ENCODE measurements around the gene RFPL2. TPM values are rescaled to one million over a fixed set of nuclear protein-coding genes. Genes with fewer than 3 reads are reported as not detected.
A peak's percentile ranks its signal among the peaks of the same experiment; 100 is the strongest.

RFPL2 gene
- 0.39 to 0.48 TPM (median 0.41 TPM) in 3 replicates for total RNA-seq (2021)
- percentile 35 among the genes with signal in this experiment for Bru-seq, nascent RNA
- long read RNA-seq, experiment 1, result 0 reads
- long read RNA-seq, experiment 2, partial matches to known transcripts, result 0 of 3 reads
- long read RNA-seq, experiment 2, other reads (novel, unspliced or antisense), result 1 of 3 reads
- long read RNA-seq, experiment 3, result 0 reads

- no peaks in the 10 kb centered on the region; the same call in 1 of the 2 replicates for H3K36me3 Mint-ChIP-seq
- ChIA-PET POLR2A (no interaction called here), CTCF (interaction anchor here (0.6 to 3.2 kb wide), 11 partner anchors 11 to 234 kb away, joined by 3 to 16 read pairs (median 4); no protein-coding TSS in a partner anchor)
- peak within 1 kb of the TSS; percentile 82 for H3K4me3 Mint-ChIP-seq
- peaks cover 60% of the 10 kb centered on the region for H3K27me3 Mint-ChIP-seq (ENCODE audit: low read depth)
- ATAC-seq, result peak; percentile 72
- no peaks in the 10 kb centered on the region for H3K9me3 Mint-ChIP-seq
- peaks cover 57% of the 10 kb centered on the region for H3K4me1 Mint-ChIP-seq
- peak; percentile 80 for DNase-seq (ENCODE audit: low spot score)
- no peak within 1 kb of the TSS for H3K27ac Mint-ChIP-seq
- TF ChIP-seq NFE2L1 (CRISPR knock-in tag; IDR thresholded peaks at IDR 0.05) (0 out of 2 replicates have a peak, but pooled peaks have one; percentile 42), AR (CRISPR knock-in tag; IDR thresholded peaks at IDR 0.05) (no peak), ZNF219 (CRISPR knock-in tag; IDR thresholded peaks at IDR 0.05; ENCODE audit: borderline replicate concordance) (no peak), ZNF281 (CRISPR knock-in tag; IDR thresholded peaks at IDR 0.05) (no peak), HMGXB4 (CRISPR knock-in tag; IDR thresholded peaks at IDR 0.05) (no peak), NFATC4 (CRISPR knock-in tag; IDR thresholded peaks at IDR 0.05) (no peak), ATF1 (CRISPR knock-in tag; IDR thresholded peaks at IDR 0.05) (no peak), ZNF425 (CRISPR knock-in tag; conservative IDR thresholded peaks at IDR 0.05) (no peak), FOXP4 (CRISPR knock-in tag; IDR thresholded peaks at IDR 0.05) (peak; percentile 87), IRF1 (CRISPR knock-in tag; IDR thresholded peaks at IDR 0.05) (0 out of 2 replicates have a peak, but pooled peaks have one; percentile 41), MAX (CRISPR knock-in tag; IDR thresholded peaks at IDR 0.05) (peak; percentile 76; the same call in 1 of the 2 replicates), CBFB (CRISPR knock-in tag; IDR thresholded peaks at IDR 0.05; ENCODE audit: low read depth) (no peak), ATF2 (CRISPR knock-in tag; IDR thresholded peaks at IDR 0.05; ENCODE audit: borderline replicate concordance, low read depth) (no peak), ATF6 (CRISPR knock-in tag; IDR thresholded peaks at IDR 0.05) (no peak), ZNF138 (CRISPR knock-in tag; conservative IDR thresholded peaks at IDR 0.05) (0 out of 2 replicates have a peak, but pooled peaks have one; percentile 35), ETV6 (CRISPR knock-in tag; IDR thresholded peaks at IDR 0.05) (peak; percentile 83; the same call in 1 of the 2 replicates), ESRRA (CRISPR knock-in tag; IDR thresholded peaks at IDR 0.05; ENCODE audit: borderline replicate concordance) (no peak)
Measured at GRCh38 chr22:32204856-32205722, at the start of gene RFPL2. Gene RFPL2 (minus strand): TSS chr22:32205073. CDS start chr22:32202451, 2,622 bp downstream.

All from WTC11 (cell line).